BE2C (cell line): ENCODE data around the gene YES1.

Source experiments
- DNase-seq: peaks from one replicate; pipeline ENCODE4 v3.0.0-alpha.2; 2020
- H3K27me3 ChIP-seq: fragments of 250-450 bp; sonication (Bioruptor Pico); 2 replicates; pipeline ENCODE4 v1.5.1; 2020; ENCODE audit warnings: mild to moderate bottlenecking
- H3K36me3 ChIP-seq: fragments of 250-450 bp; sonication (Bioruptor Pico); 2 replicates; pipeline ENCODE4 v1.5.1; 2020; ENCODE audit warnings: mild to moderate bottlenecking
- H3K4me1 ChIP-seq: fragments of 250-450 bp; sonication (Bioruptor Pico); 2 replicates; pipeline ENCODE4 v1.5.1; 2020
- H3K4me3 ChIP-seq: 2 replicates; pipeline ENCODE4 v1.5.1; 2011; ENCODE audit warnings: low read depth, low read length
- H3K9me3 ChIP-seq: fragments of 250-450 bp; sonication (Bioruptor Pico); 2 replicates; pipeline ENCODE4 v1.5.1; 2020
- TF ChIP-seq, protein P1 (sequence below): IDR thresholded peaks from 2 replicates; pipeline ENCODE4 v1.5.1; 2012; ENCODE audit warnings: mild to moderate bottlenecking, low read depth, low read length

YES1 gene

DNA sequence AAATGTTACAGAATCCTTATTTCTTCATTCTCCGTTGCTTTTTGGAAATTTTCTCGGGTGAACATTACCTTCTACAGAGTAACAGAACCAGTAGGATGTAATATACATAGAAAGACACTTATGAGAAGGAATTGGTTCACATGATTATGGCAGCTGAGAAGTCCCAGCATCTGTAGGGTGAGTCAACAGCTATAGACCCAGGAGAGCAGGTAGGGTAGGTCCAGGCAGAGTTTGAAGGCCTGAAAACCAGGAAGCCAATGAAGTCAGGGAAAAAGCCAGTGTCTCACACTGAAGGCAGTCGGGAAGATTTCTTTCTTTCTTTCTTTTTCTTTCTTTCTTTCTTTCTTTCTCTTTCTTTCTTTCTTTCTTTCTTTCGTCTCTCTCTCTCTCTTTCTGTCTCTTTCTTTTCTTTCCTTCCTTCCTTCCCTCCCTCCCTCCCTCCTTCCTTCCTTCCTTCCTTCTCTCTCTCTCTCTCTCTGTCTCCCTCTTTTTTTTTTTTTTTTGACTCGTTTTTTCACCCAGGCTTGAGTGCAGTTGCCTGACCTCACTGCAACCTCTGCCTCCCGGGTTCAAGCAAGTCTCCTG is 15.1 kb upstream of the YES1 start:
- no peaks in the 10 kb centered on the region for H3K36me3 ChIP-seq
- no peak for DNase-seq
- H3K9me3 ChIP-seq, result no peaks in the 10 kb centered on the region
- H3K4me3 ChIP-seq, result no peak overlapping the region
- H3K4me1 ChIP-seq, result no peaks in the 10 kb centered on the region
- TF ChIP-seq, protein P1, sequence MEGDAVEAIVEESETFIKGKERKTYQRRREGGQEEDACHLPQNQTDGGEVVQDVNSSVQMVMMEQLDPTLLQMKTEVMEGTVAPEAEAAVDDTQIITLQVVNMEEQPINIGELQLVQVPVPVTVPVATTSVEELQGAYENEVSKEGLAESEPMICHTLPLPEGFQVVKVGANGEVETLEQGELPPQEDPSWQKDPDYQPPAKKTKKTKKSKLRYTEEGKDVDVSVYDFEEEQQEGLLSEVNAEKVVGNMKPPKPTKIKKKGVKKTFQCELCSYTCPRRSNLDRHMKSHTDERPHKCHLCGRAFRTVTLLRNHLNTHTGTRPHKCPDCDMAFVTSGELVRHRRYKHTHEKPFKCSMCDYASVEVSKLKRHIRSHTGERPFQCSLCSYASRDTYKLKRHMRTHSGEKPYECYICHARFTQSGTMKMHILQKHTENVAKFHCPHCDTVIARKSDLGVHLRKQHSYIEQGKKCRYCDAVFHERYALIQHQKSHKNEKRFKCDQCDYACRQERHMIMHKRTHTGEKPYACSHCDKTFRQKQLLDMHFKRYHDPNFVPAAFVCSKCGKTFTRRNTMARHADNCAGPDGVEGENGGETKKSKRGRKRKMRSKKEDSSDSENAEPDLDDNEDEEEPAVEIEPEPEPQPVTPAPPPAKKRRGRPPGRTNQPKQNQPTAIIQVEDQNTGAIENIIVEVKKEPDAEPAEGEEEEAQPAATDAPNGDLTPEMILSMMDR, result no peak
- H3K27me3 ChIP-seq, result no peaks in the 10 kb centered on the region; the same call in 1 of the 2 replicates

DNA sequence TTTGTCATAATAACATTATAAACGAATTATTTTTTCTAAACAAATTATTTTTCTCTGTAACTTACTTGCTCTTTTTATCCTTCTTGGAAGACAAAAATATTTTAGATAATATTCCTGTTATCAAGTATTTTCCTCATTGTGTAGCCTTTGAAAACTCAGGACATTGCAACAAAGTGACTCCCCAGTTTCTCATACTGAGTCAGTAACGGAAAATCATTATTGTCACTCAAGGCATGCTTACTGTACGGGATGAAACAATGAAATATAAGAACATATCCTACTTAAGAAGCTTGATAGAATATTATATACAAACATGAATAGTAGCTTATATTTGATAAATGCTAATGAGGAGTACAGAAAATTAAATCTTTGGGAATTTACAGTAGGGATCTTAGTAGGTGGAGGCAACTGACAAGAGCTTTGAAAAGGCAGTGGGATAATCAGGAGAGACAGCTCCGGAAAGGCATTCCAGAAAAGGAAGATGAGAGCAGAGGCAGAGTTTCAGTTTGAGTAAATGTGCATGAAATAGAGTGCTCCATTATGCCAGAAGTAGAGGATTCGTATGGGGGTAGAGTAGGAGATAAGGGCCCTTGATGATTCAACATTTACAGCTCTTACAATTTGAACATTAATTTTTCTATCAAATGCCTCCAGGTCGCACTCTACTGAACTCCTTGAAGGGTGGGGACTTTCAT is 14.0 kb upstream of the YES1 start:
- DNase-seq, result no peak
- H3K4me3 ChIP-seq, result no peak overlapping the region
- H3K36me3 ChIP-seq, result no peaks in the 10 kb centered on the region
- no peaks in the 10 kb centered on the region; the same call in 1 of the 2 replicates for H3K27me3 ChIP-seq
- no peaks in the 10 kb centered on the region for H3K4me1 ChIP-seq
- TF ChIP-seq, protein P1, result no peak
- no peaks in the 10 kb centered on the region for H3K9me3 ChIP-seq

DNA sequence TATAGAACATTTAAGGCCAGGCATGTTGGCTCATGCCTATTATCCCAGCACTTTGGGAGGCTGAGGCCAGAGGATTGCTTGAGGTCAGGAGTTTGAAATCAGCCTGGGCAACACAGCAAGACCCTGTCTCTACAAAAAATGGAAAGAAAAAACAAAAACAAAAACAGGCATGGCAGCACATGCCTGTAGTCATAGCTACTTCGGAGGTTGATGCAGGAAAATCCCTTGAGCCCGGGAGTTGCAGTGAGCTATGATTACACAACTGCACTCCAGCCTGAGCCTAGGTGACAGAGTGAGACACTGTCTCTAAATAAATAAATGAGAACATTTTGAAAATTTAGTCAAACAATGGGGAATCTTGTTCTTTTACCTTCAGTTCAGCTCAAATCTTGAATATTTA is 12.1 kb upstream of the YES1 start:
- no peaks in the 10 kb centered on the region; the same call in 1 of the 2 replicates for H3K27me3 ChIP-seq
- H3K36me3 ChIP-seq, result no peaks in the 10 kb centered on the region
- no peaks in the 10 kb centered on the region for H3K9me3 ChIP-seq
- TF ChIP-seq, protein P1, result no peak
- H3K4me1 ChIP-seq, result no peaks in the 10 kb centered on the region
- DNase-seq, result no peak
- H3K4me3 ChIP-seq, result no peak overlapping the region

DNA sequence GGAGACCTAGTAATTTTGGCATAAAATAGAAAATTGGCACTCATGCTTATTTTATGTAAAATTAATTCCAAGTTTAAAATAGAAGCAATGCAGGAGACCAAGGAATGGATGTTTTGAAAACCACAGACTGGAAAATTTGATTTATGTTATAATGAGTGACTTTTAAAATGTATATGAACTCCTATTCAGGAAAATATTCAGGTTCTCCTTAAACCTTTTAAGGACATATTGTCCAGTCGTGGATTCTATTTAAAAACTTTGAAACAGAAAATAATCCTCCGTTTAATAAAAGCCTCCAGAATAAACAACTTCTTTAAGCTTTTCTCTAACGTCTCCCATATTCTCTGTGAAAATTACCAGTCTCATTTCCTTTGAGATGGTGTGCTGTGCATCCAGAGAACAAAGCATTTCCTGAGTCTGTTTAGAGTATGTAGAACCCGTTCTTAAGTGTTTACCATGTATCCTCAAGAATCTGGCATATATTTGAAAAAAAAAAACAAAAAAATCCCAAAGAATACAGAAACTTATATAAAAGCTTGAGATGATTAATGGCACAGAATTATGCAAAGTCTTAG is 8.6 kb upstream of the YES1 start:
- no peak overlapping the region for H3K4me3 ChIP-seq
- H3K36me3 ChIP-seq, result no peaks in the 10 kb centered on the region
- TF ChIP-seq, protein P1, result no peak
- no peaks in the 10 kb centered on the region for H3K4me1 ChIP-seq
- no peak for DNase-seq
- no peaks in the 10 kb centered on the region for H3K9me3 ChIP-seq
- no peaks in the 10 kb centered on the region; the same call in 1 of the 2 replicates for H3K27me3 ChIP-seq

DNA sequence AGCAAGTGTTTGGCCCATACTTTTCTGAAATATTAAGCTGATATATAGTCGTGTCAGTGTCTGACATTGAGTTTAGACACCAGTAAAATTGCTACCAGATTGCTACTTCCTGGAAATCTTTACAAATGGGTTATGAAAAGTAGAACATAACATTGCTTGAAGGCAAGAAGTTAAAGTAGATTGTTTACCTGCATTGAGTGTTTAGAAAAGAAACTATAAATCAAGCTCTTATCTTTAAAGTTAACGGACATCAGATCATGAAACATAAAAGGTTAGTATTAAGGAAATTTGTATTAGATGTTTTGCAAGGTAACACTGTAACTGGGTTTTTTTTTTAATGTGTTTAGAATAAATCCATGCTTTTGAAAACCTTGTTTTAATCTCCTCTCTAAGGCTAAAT is 4.8 kb upstream of the YES1 start:
- H3K4me3 ChIP-seq, result no peak overlapping the region
- H3K9me3 ChIP-seq, result no peaks in the 10 kb centered on the region
- H3K4me1 ChIP-seq, result no peaks in the 10 kb centered on the region
- peaks cover 11% of the 10 kb centered on the region for H3K27me3 ChIP-seq
- TF ChIP-seq, protein P1, result no peak
- no peaks in the 10 kb centered on the region for H3K36me3 ChIP-seq
- no peak for DNase-seq
